Body of pancreas (tissue), 4 donors: ENCODE measurements around the gene ADAP2. TPM values are rescaled to one million over a fixed set of nuclear protein-coding genes. Genes with fewer than 3 reads are reported as not detected.
"Not testable (repeated sequence)": the region's sequence is repeated elsewhere in the genome, so short reads cannot be mapped to it uniquely, and the experiment has no call there.

Experiments
- ATAC-seq: fragments of 150-250 bp; one replicate; pipeline ENCODE4 v1.9.1; 2016
- DNase-seq, 4 donors: peaks; one replicate each; pipeline ENCODE4 v3.0.0-alpha.2; 2019
- H3K27ac ChIP-seq, 4 donors: fragments of 200-600 bp; sonication (generic); 1 replicate in 3 of 4; 2 replicates in 1 of 4; pipeline versions ENCODE4 v1.5.1 to v1.6.1; 2016 to 2019; ENCODE audit warnings: mild to moderate bottlenecking in 1 of 4, mixed read lengths in 1 of 4, moderate library complexity in 1 of 4
- H3K27me3 ChIP-seq, 2 donors: fragments of 200-600 bp; sonication (generic); one replicate each; pipeline ENCODE4 v1.6.0; 2016; ENCODE audit warnings: mild to moderate bottlenecking in 1 of 2
- H3K36me3 ChIP-seq, 2 donors: fragments of 200-600 bp; sonication (generic); replicated peaks in 1 of 2; 2 replicates each; pipeline ENCODE4 v1.5.1; 2016; ENCODE audit warnings: low read depth in 2 of 2; ENCODE audit not compliant: insufficient read depth in 1 of 2
- H3K4me1 ChIP-seq: fragments of 200-600 bp; sonication (generic); one replicate; pipeline ENCODE4 v1.6.0; 2016
- H3K4me3 ChIP-seq, 2 donors: fragments of 200-600 bp; sonication (generic); 1 replicate in 1 of 2; 2 replicates in 1 of 2; pipeline ENCODE4 v1.5.1; 2016 to 2019
- H3K9me3 ChIP-seq, 3 donors: fragments of 200-600 bp; sonication (generic); 1 replicate in 2 of 3; 2 replicates in 1 of 3; pipeline ENCODE4 v1.5.1; 2016
- CTCF ChIP-seq, 7 experiments: fragments of 450-650 bp in 4 of 7; fragments of 200-600 bp in 3 of 7; sonication (generic) in 3 of 7; IDR thresholded peaks; one replicate each; pipeline ENCODE4 v1.5.1; 2016 to 2019; ENCODE audit warnings: antibody characterized with exemption in 7 of 7
- POLR2A ChIP-seq, 3 donors: fragments of 450-650 bp; IDR thresholded peaks; one replicate each; pipeline ENCODE4 v1.6.1; 2016; ENCODE audit warnings: antibody characterized with exemption in 3 of 3, mild to moderate bottlenecking in 2 of 3
- WGBS, 2 donors: methylation state at CpG; one replicate each; pipeline ENCODE4 v1.1.5; 2017; 5-methylcytosine and 5-hydroxymethylcytosine counted together
- intact Hi-C: fragments of 100-400 bp; cut with DNase I; formaldehyde crosslinking; loops from one replicate; pipeline ENCODE4 v1.15.1; 2023
- total RNA-seq, 2 donors: library from RNA; depleted of rRNA; stranded (reverse); fragments of >200 nt; gene quantifications; one replicate each; pipeline ENCODE4 v1.1.0, GENCODE V29; 2016

ADAP2 gene
- total RNA-seq, 2 donors from 2014 or later: 13.7 to 14.8 TPM

GRCh38 chr17:30969989-30970830, 48.5 kb downstream of the ADAP2 start:
- Histone ChIP-seq H3K9me3 (no peaks in the 10 kb centered on the region), H3K4me1 (peaks cover 14% of the 10 kb centered on the region), H3K36me3 (no peaks in the 10 kb centered on the region), H3K27me3 (no peaks in the 10 kb centered on the region), H3K4me3 (peak overlapping the region; percentile 62 to 63), H3K27ac (peak overlapping the region; percentile 85 to 94 (median 91))
- WGBS, 2 donors: 11 to 20% methylated on average over 31 of the region's 31 CpGs
- ATAC-seq (peak; percentile 12), DNase-seq (peak; percentile 29 to 47 (median 36))
- intact Hi-C loops: no loop called here
- TF ChIP-seq CTCF (IDR thresholded peaks at IDR 0.05) (no peak), POLR2A (IDR thresholded peaks at IDR 0.05) (no peak)

DNA sequence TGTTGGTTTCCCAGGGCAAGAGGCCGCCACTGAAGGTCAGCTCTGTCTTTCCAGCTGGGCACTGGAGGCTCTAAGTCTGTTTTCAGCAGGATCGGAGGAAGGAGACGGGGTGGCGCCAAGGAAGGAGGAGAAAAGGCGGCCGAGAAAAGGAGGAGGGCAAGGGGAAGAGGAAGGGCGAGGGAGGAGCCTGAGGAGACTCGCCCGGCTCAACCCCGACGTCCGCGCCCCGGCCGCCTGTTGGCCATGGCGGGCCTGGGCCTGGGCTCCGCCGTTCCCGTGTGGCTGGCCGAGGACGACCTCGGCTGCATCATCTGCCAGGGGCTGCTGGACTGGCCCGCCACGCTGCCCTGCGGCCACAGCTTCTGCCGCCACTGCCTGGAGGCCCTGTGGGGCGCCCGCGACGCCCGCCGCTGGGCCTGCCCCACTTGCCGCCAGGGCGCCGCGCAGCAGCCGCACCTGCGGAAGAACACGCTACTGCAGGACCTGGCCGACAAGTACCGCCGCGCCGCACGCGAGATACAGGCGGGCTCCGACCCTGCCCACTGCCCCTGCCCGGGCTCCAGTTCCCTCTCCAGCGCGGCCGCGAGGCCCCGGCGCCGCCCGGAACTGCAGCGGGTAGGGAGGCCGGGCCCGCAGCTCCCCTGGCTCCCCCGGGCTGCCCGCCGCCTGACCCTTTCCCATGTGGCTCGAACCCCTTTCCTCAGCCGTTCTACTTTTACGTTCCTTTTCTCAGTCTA, 49.3 kb downstream of the ADAP2 start, which contains the start of gene RNF135:
TSS of gene RNF135 (plus strand) at position 209 of the 737 bp plus-strand sequence. CDS start at position 244, 35 bp downstream.
- peak; percentile 21 to 66 (median 33) for TF ChIP-seq CTCF (IDR thresholded peaks at IDR 0.05)
- TF ChIP-seq POLR2A (IDR thresholded peaks at IDR 0.05): peak; percentile 80 to 85 (median 82)
- 1% methylated on average over 22 to 66 of the region's 66 CpGs for WGBS, 2 donors
- peak within 1 kb of the TSS; percentile 62 to 63 for H3K4me3 ChIP-seq
- peak within 1 kb of the TSS; percentile 85 to 94 (median 91) for H3K27ac ChIP-seq
- peak; percentile 92 for ATAC-seq
- DNase-seq: peak; percentile 80 to 89 (median 83)
- intact Hi-C loops: no loop called here
- H3K36me3 ChIP-seq: no peaks in the 10 kb centered on the region
- H3K4me1 ChIP-seq: peaks cover 14% of the 10 kb centered on the region
- H3K27me3 ChIP-seq: no peaks in the 10 kb centered on the region
- no peaks in the 10 kb centered on the region for H3K9me3 ChIP-seq

DNA sequence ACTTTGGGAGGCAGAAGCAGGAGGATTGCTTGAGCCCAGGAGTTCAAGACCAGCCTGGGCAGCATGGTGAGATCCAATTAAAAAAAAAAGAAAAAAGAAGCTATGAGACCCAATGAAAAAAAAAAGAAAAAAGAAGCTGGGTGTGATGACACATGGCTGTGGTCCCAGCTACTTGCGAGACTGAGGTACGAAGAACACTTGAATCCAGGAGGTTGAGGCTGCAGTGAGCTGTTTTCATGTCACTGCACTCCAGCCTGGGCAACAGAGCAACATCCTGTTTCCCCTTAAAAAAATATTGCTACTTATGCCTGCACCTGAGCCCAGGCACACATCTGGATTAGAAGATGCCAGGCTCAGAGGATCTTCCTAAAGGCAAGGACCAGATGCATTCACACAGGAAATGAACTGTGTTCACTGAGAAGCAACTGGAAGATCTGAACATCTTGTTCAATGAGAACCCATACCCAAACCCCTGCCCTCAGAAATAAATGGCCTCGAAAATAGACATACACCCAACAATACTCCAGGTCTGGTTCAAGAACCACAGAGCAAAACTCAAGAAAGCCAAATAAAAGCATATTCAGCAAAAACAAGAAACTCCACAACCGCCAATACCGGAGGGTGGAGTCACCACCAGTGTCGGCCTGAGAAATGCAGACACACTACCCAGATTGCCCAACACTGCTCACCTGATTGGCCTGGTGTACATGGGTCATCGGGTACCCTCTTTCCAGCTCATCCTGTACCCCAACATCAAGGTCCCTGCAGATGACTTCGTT, 53.5 kb downstream of the ADAP2 start:
- no peak for TF ChIP-seq CTCF (IDR thresholded peaks at IDR 0.05)
- TF ChIP-seq POLR2A (IDR thresholded peaks at IDR 0.05): no peak
- Histone ChIP-seq H3K9me3 (no peaks in the 10 kb centered on the region), H3K4me1 (peaks cover 14% of the 10 kb centered on the region), H3K36me3 (no peaks in the 10 kb centered on the region), H3K4me3 (no peak overlapping the region), H3K27ac (no peak overlapping the region), H3K27me3 (no peaks in the 10 kb centered on the region)
- no peak for ATAC-seq
- DNase-seq: no peak
- intact Hi-C loops: no loop called here
- WGBS, 2 donors: 96 to 98% methylated on average over 8 of the region's 8 CpGs

GRCh38 chr17:30979919-30980318, 58.2 kb downstream of the ADAP2 start:
- H3K9me3 ChIP-seq, H3K27ac ChIP-seq, H3K36me3 ChIP-seq, ATAC-seq, H3K4me3 ChIP-seq, H3K27me3 ChIP-seq, H3K4me1 ChIP-seq, DNase-seq, intact Hi-C loops: not testable (repeated sequence)
- WGBS, 2 donors: no CpG with 5 or more reads among the region's 33 CpGs
